HepG2 (cell line): ENCODE measurements around the gene LRRC73. TPM values are rescaled to one million over a fixed set of nuclear protein-coding genes. Genes with fewer than 3 reads are reported as not detected.
A peak's percentile ranks its signal among the peaks of the same experiment; 100 is the strongest.

Source experiments
- ARNT ChIP-seq: fragments of 450-650 bp; IDR thresholded peaks from 2 replicates; pipeline ENCODE4 v1.6.1; 2017
- CREB3 ChIP-seq: sonication (generic); formaldehyde crosslinking; IDR thresholded peaks from 2 replicates; pipeline ENCODE4 v1.5.0; 2020; ENCODE audit warnings: missing genetic modification reagents
- FOSL1 ChIP-seq: sonication (generic); formaldehyde crosslinking; IDR thresholded peaks from 2 replicates; pipeline ENCODE4 v1.9.0; 2021; ENCODE audit warnings: missing genetic modification reagents, borderline replicate concordance
- NFKB2 ChIP-seq: sonication (generic); formaldehyde crosslinking; IDR thresholded peaks from 2 replicates; pipeline ENCODE4 v1.4.0; 2020; ENCODE audit warnings: missing genetic modification reagents, borderline replicate concordance
- RBM22 ChIP-seq: fragments of 200-400 bp; formaldehyde crosslinking; optimal IDR thresholded peaks from 2 replicates; pipeline ENCODE3; 2017; ENCODE audit warnings: mild to moderate bottlenecking, low read length, moderate library complexity
- SOX5 ChIP-seq: IDR thresholded peaks from 2 replicates; pipeline ENCODE4 v1.6.1; 2016; ENCODE audit warnings: borderline replicate concordance
- ZBTB2 ChIP-seq: sonication (generic); formaldehyde crosslinking; IDR thresholded peaks from 2 replicates; pipeline ENCODE4 v1.8.0; 2022; ENCODE audit warnings: low read depth, missing genetic modification reagents
- ZNF235 ChIP-seq: sonication (generic); formaldehyde crosslinking; IDR thresholded peaks from 2 replicates; pipeline ENCODE4 v1.8.1; 2023; ENCODE audit warnings: mild to moderate bottlenecking, missing genetic modification reagents, borderline replicate concordance
- ZNF441 ChIP-seq: sonication (generic); formaldehyde crosslinking; IDR thresholded peaks from 2 replicates; pipeline ENCODE4 v1.7.0; 2021; ENCODE audit warnings: missing genetic modification reagents, borderline replicate concordance
- ZNF468 ChIP-seq: sonication (generic); formaldehyde crosslinking; IDR thresholded peaks from 2 replicates; pipeline ENCODE4 v1.8.0; 2022; ENCODE audit warnings: mild to moderate bottlenecking, moderate library complexity, missing genetic modification reagents
- ZNF546 ChIP-seq: sonication (generic); formaldehyde crosslinking; conservative IDR thresholded peaks from 2 replicates; pipeline ENCODE4 v1.8.1; 2023; ENCODE audit warnings: mild to moderate bottlenecking, missing genetic modification reagents
- ZNF800 ChIP-seq: sonication (generic); formaldehyde crosslinking; IDR thresholded peaks from 2 replicates; pipeline ENCODE4 v1.4.0; 2020; ENCODE audit warnings: missing genetic modification reagents
- ZNF878 ChIP-seq: sonication (generic); formaldehyde crosslinking; IDR thresholded peaks from 2 replicates; pipeline ENCODE4 v1.8.1; 2023; ENCODE audit warnings: mild to moderate bottlenecking, missing genetic modification reagents, moderate library complexity
- ZSCAN12 ChIP-seq: sonication (generic); formaldehyde crosslinking; IDR thresholded peaks from 2 replicates; pipeline ENCODE4 v1.9.0; 2021; ENCODE audit warnings: mild to moderate bottlenecking, missing genetic modification reagents
- polyA plus RNA-seq, 8 experiments: library from polyadenylated mRNA; depleted of rRNA in 3 of 8; stranded (reverse) in 7 of 8; unstranded in 1 of 8; fragments of >200 nt; fragmentation: Illumina TruSeq in 4 of 8; extraction: Trizol in 4 of 8; gene quantifications; 2 replicates each; pipeline versions ENCODE4 v1.2.1 to v1.2.3, GENCODE V29; 2011 to 2016; ENCODE audit warnings: low read depth in 4 of 8, missing spikeins in 1 of 8, mixed read lengths in 1 of 8; ENCODE audit not compliant: insufficient read depth in 1 of 8
- total RNA-seq, 5 experiments: library from RNA; depleted of rRNA; stranded (reverse); fragments of >200 nt; fragmentation: Illumina TruSeq; extraction: Trizol; gene quantifications; 2 replicates each; pipeline ENCODE4 v1.2.3, GENCODE V29; 2016; ENCODE audit warnings: low read depth in 1 of 5
- TF ChIP-seq, protein P1 (sequence below): sonication (generic); formaldehyde crosslinking; IDR thresholded peaks from 2 replicates; pipeline ENCODE4 v1.4.0; 2020; ENCODE audit warnings: missing genetic modification reagents, mild to moderate bottlenecking, borderline replicate concordance
- TF ChIP-seq, protein P2 (sequence below), 2 experiments: sonication (generic) in 1 of 2; formaldehyde crosslinking in 1 of 2; IDR thresholded peaks; 2 replicates each; pipeline versions ENCODE4 v1.4.0 to v1.6.1; 2018 to 2020; ENCODE audit warnings: missing genetic modification reagents in 2 of 2, borderline replicate concordance in 1 of 2, low read depth in 1 of 2, mild to moderate bottlenecking in 1 of 2, missing biosample characterization in 1 of 2
- TF ChIP-seq, protein P3 (sequence below): sonication (generic); formaldehyde crosslinking; IDR thresholded peaks from 2 replicates; pipeline ENCODE4 v1.4.0; 2020; ENCODE audit warnings: missing genetic modification reagents, borderline replicate concordance

LRRC73 gene
- total and polyA plus RNA-seq, 2 of the 13 experiments (the other 11 are each of a cell fraction or from before 2014, with no cell fraction given), result 0.11 to 0.12 TPM

- TF ChIP-seq, protein P1, sequence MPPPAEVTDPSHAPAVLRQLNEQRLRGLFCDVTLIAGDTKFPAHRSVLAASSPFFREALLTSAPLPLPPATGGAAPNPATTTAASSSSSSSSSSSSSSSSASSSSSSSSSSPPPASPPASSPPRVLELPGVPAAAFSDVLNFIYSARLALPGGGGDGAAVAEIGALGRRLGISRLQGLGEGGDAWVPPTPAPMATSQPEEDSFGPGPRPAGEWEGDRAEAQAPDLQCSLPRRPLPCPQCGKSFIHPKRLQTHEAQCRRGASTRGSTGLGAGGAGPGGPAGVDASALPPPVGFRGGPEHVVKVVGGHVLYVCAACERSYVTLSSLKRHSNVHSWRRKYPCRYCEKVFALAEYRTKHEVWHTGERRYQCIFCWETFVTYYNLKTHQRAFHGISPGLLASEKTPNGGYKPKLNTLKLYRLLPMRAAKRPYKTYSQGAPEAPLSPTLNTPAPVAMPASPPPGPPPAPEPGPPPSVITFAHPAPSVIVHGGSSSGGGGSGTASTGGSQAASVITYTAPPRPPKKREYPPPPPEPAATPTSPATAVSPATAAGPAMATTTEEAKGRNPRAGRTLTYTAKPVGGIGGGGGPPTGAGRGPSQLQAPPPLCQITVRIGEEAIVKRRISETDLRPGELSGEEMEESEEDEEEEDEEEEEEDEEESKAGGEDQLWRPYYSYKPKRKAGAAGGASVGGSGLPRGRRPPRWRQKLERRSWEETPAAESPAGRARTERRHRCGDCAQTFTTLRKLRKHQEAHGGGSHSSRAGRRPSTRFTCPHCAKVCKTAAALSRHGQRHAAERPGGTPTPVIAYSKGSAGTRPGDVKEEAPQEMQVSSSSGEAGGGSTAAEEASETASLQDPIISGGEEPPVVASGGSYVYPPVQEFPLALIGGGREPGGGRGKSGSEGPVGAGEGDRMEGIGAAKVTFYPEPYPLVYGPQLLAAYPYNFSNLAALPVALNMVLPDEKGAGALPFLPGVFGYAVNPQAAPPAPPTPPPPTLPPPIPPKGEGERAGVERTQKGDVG, result peak; percentile 30; the same call in 1 of the 2 replicates
- TF ChIP-seq SOX5 (no peak), ZSCAN12 (CRISPR knock-in tag) (no peak), ZNF800 (CRISPR knock-in tag) (no peak; the same call in 1 of the 2 replicates), NFKB2 (CRISPR knock-in tag) (peak; percentile 9; the same call in 1 of the 2 replicates), ZNF878 (CRISPR knock-in tag) (no peak), ZNF468 (CRISPR knock-in tag) (no peak), RBM22 (peak; percentile 85), ZNF235 (CRISPR knock-in tag) (peak; percentile 83; the same call in 1 of the 2 replicates), ZBTB2 (CRISPR knock-in tag) (no peak), ZNF546 (CRISPR knock-in tag) (no peak), ZNF441 (CRISPR knock-in tag) (no peak), ARNT (no peak), FOSL1 (no peak), CREB3 (no peak)
- TF ChIP-seq, protein P2, sequence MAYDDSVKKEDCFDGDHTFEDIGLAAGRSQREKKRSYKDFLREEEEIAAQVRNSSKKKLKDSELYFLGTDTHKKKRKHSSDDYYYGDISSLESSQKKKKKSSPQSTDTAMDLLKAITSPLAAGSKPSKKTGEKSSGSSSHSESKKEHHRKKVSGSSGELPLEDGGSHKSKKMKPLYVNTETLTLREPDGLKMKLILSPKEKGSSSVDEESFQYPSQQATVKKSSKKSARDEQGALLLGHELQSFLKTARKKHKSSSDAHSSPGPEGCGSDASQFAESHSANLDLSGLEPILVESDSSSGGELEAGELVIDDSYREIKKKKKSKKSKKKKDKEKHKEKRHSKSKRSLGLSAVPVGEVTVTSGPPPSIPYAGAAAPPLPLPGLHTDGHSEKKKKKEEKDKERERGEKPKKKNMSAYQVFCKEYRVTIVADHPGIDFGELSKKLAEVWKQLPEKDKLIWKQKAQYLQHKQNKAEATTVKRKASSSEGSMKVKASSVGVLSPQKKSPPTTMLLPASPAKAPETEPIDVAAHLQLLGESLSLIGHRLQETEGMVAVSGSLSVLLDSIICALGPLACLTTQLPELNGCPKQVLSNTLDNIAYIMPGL (CRISPR knock-in tag; IDR thresholded peaks at IDR 0.05; ENCODE audit: borderline replicate concordance in 1 of 2, low read depth in 1 of 2), result peak; percentile 38 to 73; a peak in 2 of 4 replicates
- TF ChIP-seq, protein P3, sequence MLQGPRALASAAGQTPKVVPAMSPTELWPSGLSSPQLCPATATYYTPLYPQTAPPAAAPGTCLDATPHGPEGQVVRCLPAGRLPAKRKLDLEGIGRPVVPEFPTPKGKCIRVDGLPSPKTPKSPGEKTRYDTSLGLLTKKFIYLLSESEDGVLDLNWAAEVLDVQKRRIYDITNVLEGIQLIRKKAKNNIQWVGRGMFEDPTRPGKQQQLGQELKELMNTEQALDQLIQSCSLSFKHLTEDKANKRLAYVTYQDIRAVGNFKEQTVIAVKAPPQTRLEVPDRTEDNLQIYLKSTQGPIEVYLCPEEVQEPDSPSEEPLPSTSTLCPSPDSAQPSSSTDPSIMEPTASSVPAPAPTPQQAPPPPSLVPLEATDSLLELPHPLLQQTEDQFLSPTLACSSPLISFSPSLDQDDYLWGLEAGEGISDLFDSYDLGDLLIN (CRISPR knock-in tag), result no peak
These were observed 3.3 kb downstream of the LRRC73 start (continued) for GRCh38 chr6:43506667-43507471.
